ELF-1 (cell line): ENCODE results near the gene JAK2.
A peak's percentile ranks its signal among the peaks of the same experiment; 100 is the strongest.
"Not testable (repeated sequence)": the region's sequence is repeated elsewhere in the genome, so short reads cannot be mapped to it uniquely, and the experiment has no call there.

ENCODE experiments used
- DNase-seq: peaks from one replicate; pipeline ENCODE4 v3.0.0-alpha.2; 2016; ENCODE audit warnings: low read depth, low spot score

JAK2 gene

DNA sequence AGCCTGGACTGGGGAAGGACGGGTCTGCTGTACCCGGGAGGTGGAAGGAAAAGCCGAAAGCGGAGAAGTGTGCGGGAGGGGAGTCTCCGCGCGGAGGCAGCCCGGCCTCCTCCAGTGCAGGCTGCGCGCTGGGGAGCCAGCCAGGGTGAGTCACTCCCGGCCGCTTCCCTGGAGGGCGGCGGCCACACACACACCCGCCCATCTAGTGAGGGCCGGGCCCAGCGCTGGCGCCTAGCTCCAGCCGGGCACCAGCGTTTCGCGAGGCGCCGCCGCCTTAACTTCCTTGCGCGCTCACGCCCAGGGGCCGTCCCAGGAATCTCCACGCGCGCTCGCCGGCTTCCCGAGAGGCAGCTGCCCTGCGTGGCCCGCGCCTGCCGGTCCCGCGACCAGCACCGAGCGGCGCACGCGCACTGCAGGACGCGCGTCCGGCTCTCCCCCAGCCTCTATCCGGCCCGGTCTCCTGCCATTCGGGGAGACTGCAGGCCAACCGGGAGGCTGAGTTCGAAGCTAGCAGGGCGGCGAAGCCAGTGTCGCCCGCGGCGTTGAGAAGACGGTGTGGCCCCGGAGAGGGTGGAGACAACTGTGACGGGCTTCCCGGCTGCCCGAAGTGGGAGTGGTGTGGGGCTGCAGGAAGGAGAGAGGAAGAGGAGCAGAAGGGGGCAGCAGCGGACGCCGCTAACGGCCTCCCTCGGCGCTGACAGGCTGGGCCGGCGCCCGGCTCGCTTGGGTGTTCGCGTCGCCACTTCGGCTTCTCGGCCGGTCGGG, at the start of gene JAK2:
Gene JAK2 (plus strand): TSS at position 652 of the 765 bp plus-strand sequence. CDS start 36,716 bp downstream, outside the sequence.
- DNase-seq, result peak; percentile 98

DNA sequence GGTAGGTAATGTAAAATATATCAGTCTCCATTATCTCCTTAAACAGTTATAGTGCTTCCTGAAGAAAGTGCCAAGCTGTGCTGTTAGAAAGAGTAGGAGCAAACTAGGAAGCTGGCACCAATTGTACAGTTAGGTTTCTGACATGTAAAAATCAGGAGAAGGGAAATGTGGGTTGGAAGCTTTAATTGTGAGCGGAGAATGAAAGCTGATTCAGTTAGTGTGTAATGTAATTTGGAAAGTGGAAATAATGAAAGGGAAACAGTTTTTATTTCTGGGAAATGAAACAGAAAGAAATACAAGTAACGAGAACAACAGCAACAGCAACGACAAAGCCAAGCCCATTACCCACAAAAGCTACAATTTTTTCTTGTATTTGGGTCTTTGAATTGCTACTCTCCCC, 48.8 kb upstream of the JAK2 start:
- DNase-seq, result no peak

DNA sequence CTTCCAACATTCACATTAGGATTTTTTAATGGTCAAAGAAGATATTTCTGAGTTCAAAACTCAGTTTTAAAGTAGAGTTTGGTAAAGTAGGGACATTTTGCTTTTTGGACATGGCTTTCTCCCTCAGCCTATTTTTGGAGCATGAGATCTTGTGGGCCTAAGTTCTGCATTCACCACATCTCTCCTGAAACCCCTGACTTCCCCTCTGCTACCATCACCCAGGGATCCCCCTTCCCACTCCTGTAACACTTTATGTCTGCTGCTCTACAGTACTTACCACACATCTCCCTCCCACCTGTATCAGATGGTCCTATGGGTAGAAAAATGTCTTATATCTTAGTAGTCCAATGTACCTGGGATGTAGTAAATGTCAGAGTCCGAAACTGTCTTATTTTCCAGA, 48.2 kb upstream of the JAK2 start:
- no peak for DNase-seq

GRCh38 chr9:4937446-4937845, 47.6 kb upstream of the JAK2 start:
- no peak for DNase-seq

GRCh38 chr9:4938496-4938895, 46.6 kb upstream of the JAK2 start:
- no peak for DNase-seq

DNA sequence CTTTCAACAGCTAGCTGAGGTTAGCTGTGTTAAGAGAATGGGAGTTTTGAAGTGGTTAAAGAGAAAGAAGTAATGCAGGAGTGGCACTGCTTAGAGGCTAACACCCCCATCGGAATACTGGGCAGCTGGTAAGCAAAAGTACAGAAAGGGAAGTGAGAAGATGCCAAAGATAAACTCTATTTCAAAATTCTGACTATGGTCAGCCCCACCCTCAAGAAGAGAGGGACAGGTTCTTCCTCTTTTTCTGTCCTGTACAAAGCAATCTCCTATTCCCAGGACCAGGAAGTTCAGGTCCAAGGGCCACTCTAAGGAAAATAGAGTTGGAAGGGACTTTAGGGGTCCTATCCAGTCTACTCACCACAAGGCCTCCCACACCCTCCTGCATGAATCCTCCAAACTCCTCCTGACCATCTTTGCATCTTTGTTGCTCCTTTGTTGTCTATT, 45.9 kb upstream of the JAK2 start:
- DNase-seq, result no peak

DNA sequence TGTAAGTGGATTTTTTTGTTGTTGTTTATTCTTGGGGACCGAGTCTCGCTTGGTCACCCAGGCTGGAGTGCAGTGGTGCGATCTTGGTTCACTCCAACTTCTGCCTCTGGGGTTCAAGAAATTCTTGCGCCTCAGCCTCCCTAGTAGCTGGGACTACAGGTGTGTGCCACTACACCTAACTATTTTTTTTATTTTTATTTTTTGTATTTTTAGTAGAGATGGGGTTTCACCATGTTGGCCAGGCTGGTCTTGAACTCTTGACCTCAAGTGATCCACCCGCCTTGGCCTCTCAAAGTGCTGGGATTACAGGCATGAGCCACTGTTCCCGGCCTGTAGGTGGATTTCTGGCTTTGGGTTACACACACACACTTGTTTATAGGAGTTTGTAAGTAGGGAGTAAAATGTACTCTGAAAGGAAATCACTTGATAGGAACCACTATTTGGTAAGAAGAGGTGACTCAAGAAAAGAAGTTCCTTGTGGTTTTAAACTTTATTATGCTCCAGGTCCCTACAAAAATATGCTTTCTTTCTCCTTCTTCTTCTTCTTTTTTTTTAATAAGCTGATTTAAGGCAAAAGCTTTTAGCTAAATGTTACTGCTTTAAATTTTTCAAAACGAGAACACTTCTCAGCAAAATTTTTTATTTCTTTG, 42.9 kb upstream of the JAK2 start:
- not testable (repeated sequence) for DNase-seq

- no peak for DNase-seq
These were observed 41.7 kb upstream of the JAK2 start for GRCh38 chr9:4943346-4943745.

DNA sequence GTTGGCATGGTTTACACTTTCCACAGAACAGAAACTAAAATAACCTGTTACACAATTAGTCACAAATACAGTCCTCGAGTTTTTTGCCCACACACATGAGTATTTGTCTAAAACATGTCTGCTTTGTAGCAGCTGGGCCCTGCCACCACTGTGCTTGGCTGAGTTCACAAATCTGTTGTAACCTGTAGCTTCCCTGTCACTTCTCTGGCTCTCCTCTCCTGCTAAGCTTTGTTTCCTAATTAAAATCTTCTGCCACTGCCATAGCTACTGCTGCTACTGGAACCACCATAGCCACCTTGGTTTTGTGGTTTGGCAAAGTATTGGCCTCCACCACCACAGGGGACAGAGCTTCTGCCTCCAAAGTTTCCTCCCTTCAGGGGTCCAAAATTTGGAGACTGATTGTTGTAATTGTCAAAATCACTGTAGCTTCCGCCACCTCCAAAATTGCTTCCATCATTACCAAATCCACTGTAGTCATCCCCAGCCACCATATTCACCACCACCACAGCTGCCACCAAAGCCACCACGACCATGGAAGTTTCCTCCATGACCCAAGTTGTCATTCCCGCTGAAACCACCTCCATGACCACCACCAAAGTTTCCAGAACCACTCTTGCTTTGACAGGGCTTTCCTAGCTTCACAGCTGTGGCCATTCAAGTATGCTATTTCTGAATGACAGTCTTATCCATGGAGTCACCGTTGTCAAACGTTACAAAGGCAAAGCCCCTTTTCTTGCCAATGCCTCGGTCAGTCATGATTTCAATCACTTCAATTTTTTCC, 40.5 kb upstream of the JAK2 start:
- DNase-seq, result not testable (repeated sequence)

DNA sequence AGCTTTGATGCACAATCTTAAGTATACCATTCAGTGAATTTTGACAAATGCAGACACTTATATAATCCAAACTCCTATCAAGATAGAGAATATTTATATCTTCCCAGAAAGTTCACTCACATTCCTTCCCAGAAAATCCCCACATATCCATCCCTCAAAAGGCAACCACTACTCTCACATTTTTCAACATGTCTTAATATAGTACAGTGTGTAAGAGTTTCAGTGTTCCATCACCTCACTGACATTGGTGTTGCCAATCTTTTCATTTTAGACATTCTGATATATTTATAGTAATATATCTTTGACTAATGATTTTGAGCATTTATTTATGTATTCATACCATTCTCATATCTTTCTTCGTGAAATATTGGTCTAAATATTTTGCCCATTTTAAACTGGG, 38.1 kb upstream of the JAK2 start:
- no peak for DNase-seq

DNA sequence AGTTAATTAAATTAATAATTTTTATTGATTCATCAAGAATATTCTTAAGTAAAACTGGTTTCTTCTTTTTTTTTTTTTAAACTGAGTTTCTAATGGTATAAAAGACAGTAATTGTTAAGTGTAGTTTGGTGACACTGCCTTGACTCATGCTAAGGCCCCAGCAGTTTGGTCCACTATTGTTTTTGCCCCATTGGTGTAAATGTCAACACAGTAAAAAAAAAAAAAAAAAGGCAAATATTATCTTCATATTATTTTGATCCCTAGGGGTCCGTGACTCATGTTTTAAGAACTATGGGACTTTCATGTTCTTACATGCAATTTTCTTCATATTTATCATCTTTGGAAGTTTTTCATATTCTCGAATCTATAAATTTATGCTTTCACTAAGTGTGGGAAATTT, 29.2 kb upstream of the JAK2 start:
- no peak for DNase-seq

GRCh38 chr9:4959031-4959430, 26.0 kb upstream of the JAK2 start:
- DNase-seq, result no peak

GRCh38 chr9:4962085-4962484, 23.0 kb upstream of the JAK2 start:
- DNase-seq, result no peak

- DNase-seq, result no peak
These were observed 20.5 kb upstream of the JAK2 start for GRCh38 chr9:4964540-4964939.

GRCh38 chr9:4965174-4965821, 19.8 kb upstream of the JAK2 start:
- no peak for DNase-seq

DNA sequence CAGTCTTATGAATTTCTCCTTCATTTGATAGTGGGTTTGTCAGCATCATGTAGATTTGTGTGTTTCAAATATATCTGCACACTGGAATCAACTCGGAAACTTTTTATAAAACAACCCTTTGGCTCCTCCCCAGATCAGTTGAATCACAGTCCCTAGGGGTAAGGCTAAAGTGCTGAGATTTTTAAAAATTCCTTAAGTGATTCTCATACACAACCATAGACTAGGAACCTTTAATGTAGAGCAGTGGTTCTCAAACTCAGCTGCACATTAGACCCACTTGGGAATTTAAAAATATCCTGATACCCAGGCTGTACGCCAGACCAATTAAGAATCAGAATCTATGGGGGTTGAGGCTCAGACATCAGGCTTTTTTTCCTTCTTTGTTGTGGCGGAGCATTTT, 17.5 kb upstream of the JAK2 start:
- DNase-seq, result no peak

- DNase-seq, result no peak
These were observed 15.9 kb upstream of the JAK2 start for GRCh38 chr9:4969130-4969529.

GRCh38 chr9:4970970-4971641, 14.0 kb upstream of the JAK2 start:
- DNase-seq, result no peak

DNA sequence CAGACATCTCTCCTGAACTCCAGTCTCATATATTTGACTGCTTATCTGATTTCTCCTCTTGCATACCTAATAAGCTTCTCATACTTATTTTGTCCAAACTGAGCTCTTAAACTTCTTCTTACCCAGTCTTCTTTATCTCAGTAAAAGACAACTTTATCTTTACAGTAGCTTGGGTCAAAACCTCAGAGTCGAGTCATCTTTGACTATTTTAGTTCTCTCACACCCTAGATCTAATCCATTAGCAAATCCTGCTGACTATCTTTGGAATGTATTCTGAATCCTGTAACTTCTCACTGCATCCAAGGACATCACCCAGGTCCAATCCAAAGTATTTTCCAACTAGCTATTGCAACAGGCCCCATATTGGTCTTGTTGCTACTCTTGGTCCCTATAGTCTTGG, 11.8 kb upstream of the JAK2 start:
- DNase-seq, result no peak

- no peak for DNase-seq
These were observed 11.2 kb upstream of the JAK2 start for GRCh38 chr9:4973902-4974301.

- no peak for DNase-seq
These were observed 5.8 kb upstream of the JAK2 start for GRCh38 chr9:4979239-4979638.
